Measurements from ENCODE around the gene CDK6. TPM values are rescaled to one million over a fixed set of nuclear protein-coding genes. Genes with fewer than 3 reads are reported as not detected.
"Not testable (repeated sequence)": the region's sequence is repeated elsewhere in the genome, so short reads cannot be mapped to it uniquely, and the experiment has no call there.

CDK6 gene
- total RNA-seq, 2 donors from 2014 or later, result 278 to 404 TPM

DNA sequence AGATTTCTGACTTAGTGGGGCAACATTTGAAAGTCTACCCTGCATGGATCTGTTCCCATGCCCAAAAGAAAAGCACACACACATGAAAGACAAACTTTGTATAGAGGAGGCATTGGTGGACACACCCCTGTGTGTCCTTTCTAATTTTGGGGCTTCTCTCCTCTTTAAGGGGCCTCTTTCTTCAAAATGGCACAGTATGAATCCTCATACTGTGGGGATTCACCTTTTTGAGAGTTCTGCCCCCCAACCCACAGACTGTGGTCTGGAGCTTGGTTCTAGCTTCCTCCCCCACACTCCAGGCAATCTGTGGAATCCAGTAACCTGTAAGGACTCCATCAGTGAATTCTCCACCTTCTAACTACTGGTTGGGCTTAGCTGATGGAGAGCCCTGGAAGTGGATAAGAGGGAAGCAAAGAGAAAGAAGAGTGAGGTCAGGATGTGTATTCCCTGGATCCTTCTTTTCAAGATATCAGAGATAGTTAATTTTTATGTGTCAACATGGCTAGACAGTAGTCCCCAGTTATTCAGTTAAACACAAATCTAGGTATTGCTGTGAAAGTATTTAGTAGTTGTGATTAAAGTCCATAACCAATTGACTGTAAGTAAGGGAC lies 32.4 kb upstream of the CDK6 start:
- H3K9me3 Mint-ChIP-seq, result peaks cover 25% of the 10 kb centered on the region
- peaks cover 46% of the 10 kb centered on the region for H3K36me3 Mint-ChIP-seq
- DNase-seq (ENCODE audit: low spot score) (no peak), ATAC-seq (no peak)
- no peaks in the 10 kb centered on the region for H3K27me3 Mint-ChIP-seq
- H3K4me1 Mint-ChIP-seq (ENCODE audit: low read depth in 2 of 2), result peaks cover 21 to 23% of the 10 kb centered on the region in 2 donors
- no peak overlapping the region for H3K4me3 Mint-ChIP-seq
- peak overlapping the region in 1 of 2 donors; percentile 42 for H3K27ac Mint-ChIP-seq

DNA sequence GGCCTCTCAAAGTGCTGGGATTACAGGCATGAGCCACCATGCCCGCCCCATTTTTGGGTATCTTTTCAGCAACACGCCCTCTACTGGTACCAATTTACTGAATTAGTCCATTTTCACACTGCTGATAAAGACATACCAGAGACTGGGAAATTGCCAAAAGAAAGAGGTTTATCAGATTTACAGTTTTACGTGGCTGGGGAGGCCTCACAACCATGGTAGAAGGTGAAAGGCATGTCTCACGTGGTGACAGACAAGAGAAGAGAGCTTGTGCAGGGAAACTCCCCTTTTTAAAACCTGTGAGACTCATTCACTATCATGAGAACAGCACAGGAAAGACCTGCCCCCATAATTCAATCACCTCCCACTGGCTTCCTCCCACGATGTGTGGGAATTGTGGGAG lies 27.8 kb upstream of the CDK6 start:
- not testable (repeated sequence) for DNase-seq (ENCODE audit: low spot score); H3K27me3 Mint-ChIP-seq; H3K4me3 Mint-ChIP-seq
- ATAC-seq, result peak in 1 of 2 donors; percentile 43
- peaks cover 14% of the 10 kb centered on the region for H3K9me3 Mint-ChIP-seq
- H3K4me1 Mint-ChIP-seq (ENCODE audit: low read depth in 2 of 2), result peaks cover 7 to 19% of the 10 kb centered on the region in 2 donors
- H3K36me3 Mint-ChIP-seq, result peaks cover 40% of the 10 kb centered on the region
- H3K27ac Mint-ChIP-seq, result peak overlapping the region; percentile 29 to 83

GRCh38 chr7:92856436-92856835 lies 20.1 kb upstream of the CDK6 start:
- Mint-ChIP-seq H3K27me3 (peaks cover 6 to 8% of the 10 kb centered on the region in 2 donors), H3K36me3 (peaks cover 5% of the 10 kb centered on the region), H3K9me3 (no peaks in the 10 kb centered on the region), H3K27ac (no peak overlapping the region), H3K4me3 (no peak overlapping the region), H3K4me1 (ENCODE audit: low read depth in 2 of 2) (peaks cover 10 to 11% of the 10 kb centered on the region in 2 donors)
- DNase-seq (ENCODE audit: low spot score) (no peak), ATAC-seq (no peak)

DNA sequence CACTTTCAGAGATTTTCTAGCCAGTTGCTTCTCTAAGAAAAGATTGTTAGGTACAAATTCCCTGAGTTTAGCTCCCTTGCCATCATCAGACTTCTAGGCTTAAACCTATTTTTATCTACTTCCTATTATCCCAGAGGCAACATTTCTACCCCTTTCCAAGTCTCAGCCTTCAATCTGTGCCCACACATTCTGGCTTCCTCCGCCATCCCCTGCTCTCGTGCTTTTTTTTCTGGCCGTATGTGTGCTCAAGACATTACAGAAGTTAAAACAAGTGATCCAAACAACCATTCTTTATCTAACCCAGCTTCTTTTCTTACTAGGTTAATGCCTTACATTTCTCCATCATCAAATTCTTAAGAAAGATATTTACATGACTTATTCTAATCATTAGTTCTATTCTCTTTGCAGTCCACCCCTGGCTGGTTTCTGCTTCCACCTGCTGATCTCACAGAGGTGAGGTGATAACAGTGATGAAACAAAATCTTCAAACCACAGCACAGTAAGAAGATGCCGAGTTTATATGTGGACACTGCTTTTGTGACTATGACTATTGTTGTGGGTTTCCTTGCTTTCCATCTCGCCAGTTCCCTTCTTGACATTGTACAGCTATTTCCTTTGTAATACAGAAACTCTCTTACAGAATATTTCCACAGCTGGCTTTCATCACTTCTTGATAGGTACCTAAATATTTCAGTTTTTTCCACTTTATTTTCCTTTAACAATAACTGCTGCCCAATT lies 18.3 kb upstream of the CDK6 start:
- Mint-ChIP-seq H3K27ac (peak overlapping the region; percentile 1 to 45), H3K36me3 (peaks cover 5% of the 10 kb centered on the region), H3K4me3 (peak overlapping the region; percentile 41), H3K9me3 (no peaks in the 10 kb centered on the region), H3K4me1 (ENCODE audit: low read depth in 2 of 2) (peaks cover 10 to 11% of the 10 kb centered on the region in 2 donors), H3K27me3 (peaks cover 6 to 8% of the 10 kb centered on the region in 2 donors)
- ATAC-seq (peak; percentile 80 to 91), DNase-seq (ENCODE audit: low spot score) (no peak)

- H3K9me3 Mint-ChIP-seq, result no peaks in the 10 kb centered on the region
- H3K4me1 Mint-ChIP-seq (ENCODE audit: low read depth in 2 of 2), result peaks cover 13 to 15% of the 10 kb centered on the region in 2 donors
- peaks cover 9% of the 10 kb centered on the region for H3K36me3 Mint-ChIP-seq
- H3K4me3 Mint-ChIP-seq, result no peak overlapping the region
- DNase-seq (ENCODE audit: low spot score), result no peak
- H3K27me3 Mint-ChIP-seq, result peaks cover 7 to 10% of the 10 kb centered on the region in 2 donors
- H3K27ac Mint-ChIP-seq, result no peak overlapping the region
- peak in 1 of 2 donors; percentile 46 for ATAC-seq
These were observed 15.4 kb upstream of the CDK6 start for GRCh38 chr7:92851732-92852131.

DNA sequence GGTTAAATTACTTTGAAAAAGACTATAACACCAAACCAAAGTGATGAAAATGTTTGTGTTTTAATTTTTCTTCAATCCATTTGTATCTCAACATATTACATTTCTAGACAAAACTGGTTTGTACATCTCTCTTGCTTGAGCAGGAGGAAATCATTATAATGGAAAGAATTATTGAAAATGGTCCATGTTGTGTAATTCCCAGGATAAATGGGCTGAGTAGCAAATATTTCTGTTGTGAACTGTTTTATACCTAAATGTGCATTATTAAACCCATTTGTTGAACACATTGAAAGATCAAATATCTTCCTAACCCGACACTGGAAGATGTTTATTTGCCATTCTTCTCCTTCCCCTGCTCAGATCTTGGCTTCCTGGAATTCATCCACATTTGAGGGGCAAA lies 14.1 kb upstream of the CDK6 start:
- Mint-ChIP-seq H3K4me1 (ENCODE audit: low read depth in 2 of 2) (peaks cover 13 to 15% of the 10 kb centered on the region in 2 donors), H3K9me3 (no peaks in the 10 kb centered on the region)

DNA sequence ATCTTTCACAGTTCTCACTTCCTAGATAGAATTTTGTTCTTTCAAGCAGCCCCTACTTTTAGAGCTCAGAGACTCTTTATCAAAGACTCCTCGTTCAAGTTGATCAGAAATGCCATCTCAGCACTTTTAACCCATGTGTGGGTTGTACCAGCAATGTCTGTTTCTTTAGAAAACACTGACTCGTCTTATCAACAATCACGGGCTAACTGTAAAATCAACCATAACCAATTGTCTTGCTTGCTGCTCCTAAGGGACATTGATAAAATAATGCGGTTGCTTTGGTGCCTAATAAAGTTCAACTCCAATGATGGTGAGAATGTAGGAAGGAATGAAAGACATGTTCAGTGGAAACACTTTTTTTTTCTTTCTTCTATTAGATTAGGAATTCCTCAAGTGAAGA lies 12.9 kb upstream of the CDK6 start:
- peaks cover 4 to 6% of the 10 kb centered on the region in 2 donors for H3K4me1 Mint-ChIP-seq (ENCODE audit: low read depth in 2 of 2)
- peak overlapping the region; percentile 2 for H3K4me3 Mint-ChIP-seq
- no peak for DNase-seq (ENCODE audit: low spot score)
- no peak overlapping the region for H3K27ac Mint-ChIP-seq
- ATAC-seq, result no peak
- peaks cover 4 to 7% of the 10 kb centered on the region in 2 donors for H3K27me3 Mint-ChIP-seq
- H3K36me3 Mint-ChIP-seq, result peaks cover 4% of the 10 kb centered on the region
- no peaks in the 10 kb centered on the region for H3K9me3 Mint-ChIP-seq

More for the DNA sequence above, 14.1 kb upstream of the CDK6 start:
- no peak overlapping the region for H3K27ac Mint-ChIP-seq
- peaks cover 9% of the 10 kb centered on the region for H3K36me3 Mint-ChIP-seq
- H3K4me3 Mint-ChIP-seq, result no peak overlapping the region
- ATAC-seq, result no peak
- DNase-seq (ENCODE audit: low spot score), result no peak
- peaks cover 7% of the 10 kb centered on the region in 2 donors for H3K27me3 Mint-ChIP-seq

- peaks cover 4 to 5% of the 10 kb centered on the region in 2 donors for H3K4me1 Mint-ChIP-seq (ENCODE audit: low read depth in 2 of 2)
- DNase-seq (ENCODE audit: low spot score) (no peak), ATAC-seq (no peak)
- H3K27ac Mint-ChIP-seq, result no peak overlapping the region
- H3K36me3 Mint-ChIP-seq, result peaks cover 9% of the 10 kb centered on the region
- H3K4me3 Mint-ChIP-seq, result peak overlapping the region; percentile 2
- H3K27me3 Mint-ChIP-seq, result peaks cover 4 to 11% of the 10 kb centered on the region in 2 donors
- H3K9me3 Mint-ChIP-seq, result no peaks in the 10 kb centered on the region
These were observed 12.5 kb upstream of the CDK6 start for GRCh38 chr7:92848851-92849250.

- Mint-ChIP-seq H3K4me3 (no peak overlapping the region), H3K4me1 (ENCODE audit: low read depth in 2 of 2) (peaks cover 4 to 5% of the 10 kb centered on the region in 2 donors), H3K9me3 (peaks cover 2% of the 10 kb centered on the region), H3K27me3 (peaks cover 4 to 15% of the 10 kb centered on the region in 2 donors), H3K36me3 (peaks cover 13% of the 10 kb centered on the region), H3K27ac (no peak overlapping the region)
- DNase-seq (ENCODE audit: low spot score) (no peak), ATAC-seq (no peak)
These were observed 12.1 kb upstream of the CDK6 start for GRCh38 chr7:92848441-92848840.

- no peak overlapping the region for H3K27ac Mint-ChIP-seq
- H3K27me3 Mint-ChIP-seq, result peaks cover 4 to 15% of the 10 kb centered on the region in 2 donors
- DNase-seq (ENCODE audit: low spot score) (no peak), ATAC-seq (peak; percentile 52 to 72)
- peaks cover 2% of the 10 kb centered on the region for H3K9me3 Mint-ChIP-seq
- H3K4me1 Mint-ChIP-seq (ENCODE audit: low read depth in 2 of 2), result peaks cover 4 to 5% of the 10 kb centered on the region in 2 donors
- H3K4me3 Mint-ChIP-seq, result no peak overlapping the region
- H3K36me3 Mint-ChIP-seq, result peaks cover 16% of the 10 kb centered on the region
These were observed 10.9 kb upstream of the CDK6 start for GRCh38 chr7:92847305-92847704.

DNA sequence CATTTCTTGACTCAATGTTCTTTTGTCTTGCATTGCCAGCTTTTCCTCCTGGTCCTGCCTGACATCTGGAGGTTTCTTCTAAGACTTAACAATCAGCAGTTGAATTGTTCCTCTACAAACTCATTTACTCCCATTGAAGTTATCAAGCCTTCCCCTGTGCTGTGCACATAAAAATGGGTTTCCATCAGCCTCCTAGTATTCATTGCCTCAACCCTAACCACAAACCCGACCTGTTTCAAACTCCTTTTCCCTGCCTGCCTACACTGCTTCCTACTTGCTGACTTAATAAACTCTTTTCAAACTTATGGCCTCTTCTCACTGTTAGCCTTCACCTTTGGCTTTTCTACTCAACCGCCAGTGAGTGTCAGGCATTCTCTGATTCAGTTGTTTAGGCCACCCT lies 9.4 kb upstream of the CDK6 start:
- H3K9me3 Mint-ChIP-seq, result peaks cover 2% of the 10 kb centered on the region
- DNase-seq (ENCODE audit: low spot score), result no peak
- H3K36me3 Mint-ChIP-seq, result peaks cover 16% of the 10 kb centered on the region
- H3K27me3 Mint-ChIP-seq, result peaks cover 8 to 15% of the 10 kb centered on the region in 2 donors
- H3K27ac Mint-ChIP-seq, result no peak overlapping the region
- no peak for ATAC-seq
- peaks cover 9 to 12% of the 10 kb centered on the region in 2 donors for H3K4me1 Mint-ChIP-seq (ENCODE audit: low read depth in 2 of 2)
- H3K4me3 Mint-ChIP-seq, result no peak overlapping the region

GRCh38 chr7:92843781-92844180 lies 7.4 kb upstream of the CDK6 start:
- peaks cover 2% of the 10 kb centered on the region for H3K9me3 Mint-ChIP-seq
- no peak for DNase-seq (ENCODE audit: low spot score)

GRCh38 chr7:92843034-92843760 lies 6.8 kb upstream of the CDK6 start:
- no peak for DNase-seq (ENCODE audit: low spot score)
- H3K9me3 Mint-ChIP-seq, result peaks cover 2% of the 10 kb centered on the region
- H3K36me3 Mint-ChIP-seq, result peaks cover 12% of the 10 kb centered on the region
- peaks cover 13 to 18% of the 10 kb centered on the region in 2 donors for H3K4me1 Mint-ChIP-seq (ENCODE audit: low read depth in 2 of 2)
- H3K27me3 Mint-ChIP-seq, result peaks cover 4 to 8% of the 10 kb centered on the region in 2 donors
- no peak overlapping the region for H3K27ac Mint-ChIP-seq
- no peak overlapping the region for H3K4me3 Mint-ChIP-seq
- ATAC-seq, result no peak

More at GRCh38 chr7:92843781-92844180, 7.4 kb upstream of the CDK6 start:
- ATAC-seq, result no peak
- H3K36me3 Mint-ChIP-seq, result peaks cover 12% of the 10 kb centered on the region
- H3K4me1 Mint-ChIP-seq (ENCODE audit: low read depth in 2 of 2), result peaks cover 13 to 18% of the 10 kb centered on the region in 2 donors
- no peak overlapping the region for H3K4me3 Mint-ChIP-seq
- no peak overlapping the region for H3K27ac Mint-ChIP-seq
- peaks cover 4 to 9% of the 10 kb centered on the region in 2 donors for H3K27me3 Mint-ChIP-seq

Measured in natural killer cell treated with Interleukin-12 subunit alpha and Interleukin-12 subunit beta and Interleukin-15 and Interleukin-18, amount 100 ng/mL, for 72 hours (primary cell).